WTC11 (cell line): ENCODE data around the gene PSD4. TPM values are rescaled to one million over a fixed set of nuclear protein-coding genes. Genes with fewer than 3 reads are reported as not detected.

Experiments used
- ATAC-seq: fragments of 200-7000 bp; cut with Tn5 transposase; 2 replicates; pipeline ENCODE4 v1.10.0; 2021; ENCODE audit warnings: mild to moderate bottlenecking, moderate library complexity
- CTCF ChIA-PET: fragments of 300-600 bp; sonication (Branson Sonifier 250); formaldehyde crosslinking; loops from one replicate; lab custom pipeline; 2021; ENCODE audit warnings: antibody characterized with exemption; lab: Charles Lee
- POLR2A ChIA-PET: fragments of 350-600 bp; sonication (Branson Sonifier 250); formaldehyde crosslinking; loops from one replicate; lab custom pipeline; 2021; ENCODE audit warnings: antibody characterized with exemption; lab: Charles Lee
- DNase-seq: peaks from one replicate; pipeline ENCODE4 v3.0.0; 2021; ENCODE audit warnings: low spot score
- H3K27ac Mint-ChIP-seq: 2 replicates; pipeline ENCODE4 v1.8.0; 2021; ENCODE audit warnings: mixed read lengths
- H3K27me3 Mint-ChIP-seq: 2 replicates; pipeline ENCODE4 v1.8.0; 2021; ENCODE audit warnings: low read depth, mild to moderate bottlenecking, moderate library complexity, mixed read lengths
- H3K36me3 Mint-ChIP-seq: 2 replicates; pipeline ENCODE4 v1.8.0; 2021; ENCODE audit warnings: mixed read lengths
- H3K4me1 Mint-ChIP-seq: 2 replicates; pipeline ENCODE4 v1.8.0; 2022; ENCODE audit warnings: mixed read lengths
- H3K4me3 Mint-ChIP-seq: 2 replicates; pipeline ENCODE4 v1.8.0; 2021; ENCODE audit warnings: mild to moderate bottlenecking, moderate library complexity, mixed read lengths
- H3K9me3 Mint-ChIP-seq: 2 replicates; pipeline ENCODE4 v1.8.0; 2021; ENCODE audit warnings: mixed read lengths
- ATF1 ChIP-seq: sonication (generic); formaldehyde crosslinking; IDR thresholded peaks from 2 replicates; pipeline ENCODE4 v1.8.1; 2023; ENCODE audit warnings: mild to moderate bottlenecking, moderate library complexity, missing genetic modification reagents
- ATF6 ChIP-seq: sonication (generic); formaldehyde crosslinking; IDR thresholded peaks from 2 replicates; pipeline ENCODE4 v1.8.1; 2023; ENCODE audit warnings: mild to moderate bottlenecking, missing genetic modification reagents
- CREM ChIP-seq: sonication (generic); formaldehyde crosslinking; IDR thresholded peaks from 2 replicates; pipeline ENCODE4 v1.8.1; 2022; ENCODE audit warnings: mild to moderate bottlenecking, missing genetic modification reagents, moderate library complexity
- GRHL2 ChIP-seq: fragments of 250-450 bp; sonication (Bioruptor Pico); IDR thresholded peaks from 2 replicates; pipeline ENCODE4 v1.8.0; 2022; ENCODE audit warnings: mild to moderate bottlenecking, moderate library complexity; ENCODE audit not compliant: insufficient replicate concordance, severe bottlenecking
- GTF2I ChIP-seq: fragments of 250-450 bp; sonication (Bioruptor Pico); conservative IDR thresholded peaks from 2 replicates; pipeline ENCODE4 v1.4.0; 2021; ENCODE audit warnings: mild to moderate bottlenecking
- NR1H2 ChIP-seq: sonication (generic); formaldehyde crosslinking; IDR thresholded peaks from 2 replicates; pipeline ENCODE4 v1.9.0; 2021; ENCODE audit warnings: mild to moderate bottlenecking, moderate library complexity, missing genetic modification reagents
- PREB ChIP-seq: sonication (generic); formaldehyde crosslinking; IDR thresholded peaks from 2 replicates; pipeline ENCODE4 v1.8.1; 2022; ENCODE audit warnings: mild to moderate bottlenecking, missing genetic modification reagents, moderate library complexity, borderline replicate concordance
- SMAD3 ChIP-seq: sonication (generic); formaldehyde crosslinking; IDR thresholded peaks from 2 replicates; pipeline ENCODE4 v1.8.0; 2022; ENCODE audit warnings: missing genetic modification reagents, mild to moderate bottlenecking, borderline replicate concordance
- SOX15 ChIP-seq: fragments of 250-450 bp; sonication (Bioruptor Pico); IDR thresholded peaks from 2 replicates; pipeline ENCODE4 v1.9.0; 2021; ENCODE audit warnings: mild to moderate bottlenecking
- STAT6 ChIP-seq: sonication (generic); formaldehyde crosslinking; conservative IDR thresholded peaks from 2 replicates; pipeline ENCODE4 v1.8.1; 2023; ENCODE audit warnings: mild to moderate bottlenecking, low read depth, missing genetic modification reagents, moderate library complexity
- ZNF138 ChIP-seq: sonication (generic); formaldehyde crosslinking; conservative IDR thresholded peaks from 2 replicates; pipeline ENCODE4 v1.8.1; 2022; ENCODE audit warnings: mild to moderate bottlenecking, moderate library complexity, missing genetic modification reagents
- ZNF416 ChIP-seq: fragments of 250-450 bp; sonication (Bioruptor Pico); IDR thresholded peaks from 2 replicates; pipeline ENCODE4 v1.9.0; 2021; ENCODE audit warnings: mild to moderate bottlenecking, inconsistent platforms
- ZSCAN18 ChIP-seq: fragments of 250-450 bp; sonication (Bioruptor Pico); IDR thresholded peaks from 2 replicates; pipeline ENCODE4 v2.1.2; 2022; ENCODE audit warnings: mild to moderate bottlenecking, moderate library complexity
- total RNA-seq: library from RNA; stranded (reverse); gene quantifications from 3 replicates; pipeline ENCODE4 v1.2.3, GENCODE V29; 2021
- TF ChIP-seq, protein P1 (sequence below): fragments of 250-450 bp; sonication (Bioruptor Pico); conservative IDR thresholded peaks from 2 replicates; pipeline ENCODE4 v1.9.0; 2021; ENCODE audit warnings: mild to moderate bottlenecking
- TF ChIP-seq, protein P2 (sequence below): sonication (generic); formaldehyde crosslinking; IDR thresholded peaks from 2 replicates; pipeline ENCODE4 v1.8.1; 2023; ENCODE audit warnings: mild to moderate bottlenecking, missing genetic modification reagents

PSD4 gene
- total RNA-seq, 1 experiment from 2014 or later: 1.5 TPM

DNA sequence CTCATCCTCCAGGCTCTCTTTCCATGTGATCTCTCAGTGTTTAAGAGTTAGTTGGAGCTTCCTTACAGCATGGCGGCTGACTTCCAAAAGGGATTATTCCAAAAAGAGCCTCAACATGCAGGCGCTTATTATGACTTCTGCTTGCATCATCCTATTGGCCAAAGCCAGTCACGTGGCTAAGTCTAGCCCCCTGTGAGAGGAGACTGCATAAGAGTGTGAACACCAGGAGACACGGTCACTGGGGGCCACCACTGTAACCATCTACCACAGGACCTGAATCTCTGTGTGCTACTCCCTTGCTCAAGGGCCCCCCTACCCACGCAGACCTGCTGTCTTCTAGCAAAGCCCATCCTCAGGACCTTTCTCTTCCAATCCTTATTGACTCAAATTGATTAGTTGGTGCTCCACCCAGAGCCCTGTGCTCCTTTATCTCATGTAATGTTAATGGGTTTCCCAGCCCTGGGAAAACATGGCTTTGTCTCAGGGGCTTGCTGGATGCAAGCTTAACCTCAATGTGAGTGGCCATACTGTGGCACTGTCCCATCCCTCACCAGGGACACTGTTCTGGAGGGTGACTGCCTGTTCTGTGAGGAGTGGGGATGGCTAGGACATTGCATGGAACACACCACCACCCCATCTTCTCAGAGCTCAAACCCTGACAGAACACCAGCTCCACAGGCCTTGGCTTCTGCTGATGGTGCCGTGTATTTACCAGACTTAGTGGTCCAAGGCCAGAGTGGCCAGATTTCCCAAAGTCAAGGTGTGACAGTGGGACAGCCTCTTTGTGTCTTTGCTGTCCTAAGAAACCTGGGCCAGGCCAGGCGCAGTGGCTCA lies 42.2 kb upstream of the PSD4 start (continued):
- TF ChIP-seq ATF6 (CRISPR knock-in tag): no peak

GRCh38 chr2:113132414-113133021 lies 41.3 kb upstream of the PSD4 start:
- no peaks in the 10 kb centered on the region for H3K27me3 Mint-ChIP-seq
- H3K36me3 Mint-ChIP-seq: no peaks in the 10 kb centered on the region
- ATAC-seq (no peak), DNase-seq (no peak)
- ChIA-PET POLR2A (no interaction called here), CTCF (interaction anchor here (1.4 kb wide), 1 partner anchor 66 kb away, joined by 9 read pairs; no protein-coding TSS in a partner anchor)
- H3K4me3 Mint-ChIP-seq: no peak overlapping the region
- no peaks in the 10 kb centered on the region for H3K4me1 Mint-ChIP-seq
- TF ChIP-seq CREM (CRISPR knock-in tag): no peak
- no peak for TF ChIP-seq ATF1 (CRISPR knock-in tag)
- TF ChIP-seq SMAD3 (CRISPR knock-in tag): no peak
- TF ChIP-seq GRHL2 (CRISPR knock-in tag): no peak
- TF ChIP-seq ZSCAN18 (CRISPR knock-in tag): no peak
- TF ChIP-seq ZNF416 (CRISPR knock-in tag): no peak
- no peak for TF ChIP-seq PREB
- TF ChIP-seq, protein P1, sequence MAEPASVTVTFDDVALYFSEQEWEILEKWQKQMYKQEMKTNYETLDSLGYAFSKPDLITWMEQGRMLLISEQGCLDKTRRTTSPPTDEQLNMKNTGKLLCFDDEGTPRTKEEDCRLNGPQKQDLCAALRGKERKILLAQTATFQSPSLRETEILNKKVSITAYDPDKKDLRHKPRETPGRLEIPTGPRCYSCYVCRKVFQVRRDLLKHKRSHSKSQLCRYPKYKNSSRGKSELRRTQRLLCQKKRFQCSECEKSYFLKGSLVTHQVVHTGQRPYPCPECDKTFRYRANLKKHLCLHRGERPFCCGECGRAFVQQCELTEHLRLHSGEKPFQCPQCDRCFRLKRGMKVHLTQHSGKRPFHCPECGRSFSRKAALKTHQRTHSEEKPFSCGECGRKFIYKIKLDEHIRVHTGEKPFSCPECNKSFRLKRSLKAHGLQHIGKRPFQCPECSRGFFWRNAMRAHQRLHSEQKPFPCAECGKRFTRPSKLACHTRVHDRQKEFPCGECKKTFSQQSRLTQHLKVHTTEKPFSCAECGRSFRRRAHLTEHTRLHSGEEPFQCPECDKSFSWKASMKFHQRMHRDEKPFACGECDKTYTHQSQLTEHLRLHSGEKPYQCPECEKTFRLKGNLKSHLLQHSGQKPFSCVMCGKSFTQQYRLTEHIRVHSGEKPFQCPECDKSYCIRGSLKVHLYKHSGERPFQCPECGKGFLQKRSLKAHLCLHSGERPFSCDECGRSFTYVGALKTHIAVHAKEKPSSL (CRISPR knock-in tag): no peak
- no peak for TF ChIP-seq STAT6 (CRISPR knock-in tag)
- no peak for TF ChIP-seq GTF2I (CRISPR knock-in tag)
- TF ChIP-seq NR1H2 (CRISPR knock-in tag): no peak
- no peak for TF ChIP-seq SOX15 (CRISPR knock-in tag)
- TF ChIP-seq ZNF138 (CRISPR knock-in tag): no peak
- TF ChIP-seq, protein P2, sequence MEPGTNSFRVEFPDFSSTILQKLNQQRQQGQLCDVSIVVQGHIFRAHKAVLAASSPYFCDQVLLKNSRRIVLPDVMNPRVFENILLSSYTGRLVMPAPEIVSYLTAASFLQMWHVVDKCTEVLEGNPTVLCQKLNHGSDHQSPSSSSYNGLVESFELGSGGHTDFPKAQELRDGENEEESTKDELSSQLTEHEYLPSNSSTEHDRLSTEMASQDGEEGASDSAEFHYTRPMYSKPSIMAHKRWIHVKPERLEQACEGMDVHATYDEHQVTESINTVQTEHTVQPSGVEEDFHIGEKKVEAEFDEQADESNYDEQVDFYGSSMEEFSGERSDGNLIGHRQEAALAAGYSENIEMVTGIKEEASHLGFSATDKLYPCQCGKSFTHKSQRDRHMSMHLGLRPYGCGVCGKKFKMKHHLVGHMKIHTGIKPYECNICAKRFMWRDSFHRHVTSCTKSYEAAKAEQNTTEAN: no peak
- no peak for TF ChIP-seq ATF6 (CRISPR knock-in tag)
- TF ChIP-seq, all 79 proteins: peak for 0
- H3K9me3 Mint-ChIP-seq: no peaks in the 10 kb centered on the region
- no peak overlapping the region for H3K27ac Mint-ChIP-seq
